Stimulated activated CD4-positive, alpha-beta T cell treated with anti-CD3 and anti-CD28 coated beads, Interleukin-15, amount 100 ng/mL, for 1 hour (primary cell): ENCODE data around the gene FAM89B.

Experiments
- DNase-seq, 2 donors: peaks; one replicate each; pipeline ENCODE4 v3.0.0-alpha.2; 2020; ENCODE audit warnings: low read depth in 1 of 2, low spot score in 1 of 2

Gene FAM89B

GRCh38 chr11:65573391-65574079 lies 1.2 kb downstream of the FAM89B start:
- DNase-seq: no peak

DNA sequence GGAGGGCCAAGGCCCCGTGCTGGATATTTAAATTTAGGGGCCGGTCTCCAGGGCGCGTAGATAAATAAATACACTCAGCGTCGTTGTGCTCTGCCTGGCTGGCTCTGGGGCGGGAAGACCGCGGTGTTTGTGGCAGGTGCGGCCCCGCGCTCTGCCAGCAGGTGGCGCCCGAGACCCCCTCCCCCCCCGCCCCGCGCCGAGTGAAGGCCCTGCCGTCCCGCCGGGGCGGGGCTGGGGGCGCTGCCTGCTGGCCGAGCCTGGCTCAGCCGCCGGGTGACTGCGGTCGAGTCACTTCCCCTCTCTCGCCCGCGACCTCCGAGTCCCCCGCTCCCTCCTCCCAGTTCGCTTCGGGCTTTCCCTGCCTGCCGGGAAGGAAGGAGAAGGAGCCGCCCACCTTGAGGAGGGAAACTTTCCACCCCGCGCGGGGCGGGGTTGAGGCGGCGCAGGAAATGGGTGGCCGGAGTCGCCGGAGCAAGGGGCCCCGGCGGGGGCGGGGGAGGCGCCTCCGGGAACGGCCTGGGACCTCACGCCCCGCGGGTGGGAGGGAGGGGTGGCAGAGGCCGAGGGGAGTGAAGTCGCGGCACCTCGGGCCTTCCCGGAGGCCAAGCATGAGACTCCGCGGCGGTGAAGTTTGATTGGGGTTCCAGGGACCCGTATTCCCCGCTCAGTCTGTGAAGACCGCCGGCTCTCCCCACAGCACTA lies 1.9 kb downstream of the FAM89B start:
- DNase-seq: peak; percentile 77 to 80

DNA sequence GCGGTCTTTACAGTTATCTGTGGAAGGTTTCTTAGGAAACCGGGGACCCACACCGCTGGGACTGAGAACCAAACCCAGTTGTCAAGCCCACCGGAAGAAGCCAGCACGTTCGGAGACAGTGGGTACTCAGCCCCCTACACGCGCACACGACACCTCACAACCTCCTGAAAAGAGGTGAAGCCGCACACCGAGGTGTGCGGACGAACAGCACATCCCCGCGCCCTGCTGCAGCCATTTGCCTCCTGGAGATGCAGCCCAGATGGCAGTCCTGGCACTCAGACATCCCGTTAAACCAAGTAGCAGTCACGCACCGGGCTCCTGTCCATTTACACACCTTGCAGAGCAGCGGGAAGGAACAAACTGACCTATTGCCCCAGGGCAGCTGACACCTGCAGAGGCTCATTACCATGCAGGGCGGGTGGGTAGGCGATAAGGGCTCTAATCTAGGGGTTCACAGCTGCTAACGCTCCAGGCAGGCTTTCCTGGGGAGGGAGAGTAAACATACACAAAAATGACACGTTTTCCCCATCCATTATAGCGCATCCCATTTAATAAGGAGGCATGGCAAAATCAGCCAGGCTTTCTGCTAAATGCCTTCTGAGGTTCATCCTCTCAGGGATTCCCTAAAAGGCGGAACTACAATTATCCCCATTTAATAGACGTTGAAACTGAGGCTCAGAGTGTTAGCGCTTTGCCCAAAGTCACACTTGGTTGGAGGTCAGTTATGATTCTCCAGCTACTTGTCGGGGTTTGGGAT lies 2.7 kb downstream of the FAM89B start:
- DNase-seq: no peak

- peak; percentile 57 to 74 for DNase-seq
Measured at GRCh38 chr11:65575568-65576231, 3.4 kb downstream of the FAM89B start, which contains the start of gene EHBP1L1. Gene EHBP1L1 (plus strand): TSS chr11:65576053. CDS start chr11:65576303, 250 bp downstream.

DNA sequence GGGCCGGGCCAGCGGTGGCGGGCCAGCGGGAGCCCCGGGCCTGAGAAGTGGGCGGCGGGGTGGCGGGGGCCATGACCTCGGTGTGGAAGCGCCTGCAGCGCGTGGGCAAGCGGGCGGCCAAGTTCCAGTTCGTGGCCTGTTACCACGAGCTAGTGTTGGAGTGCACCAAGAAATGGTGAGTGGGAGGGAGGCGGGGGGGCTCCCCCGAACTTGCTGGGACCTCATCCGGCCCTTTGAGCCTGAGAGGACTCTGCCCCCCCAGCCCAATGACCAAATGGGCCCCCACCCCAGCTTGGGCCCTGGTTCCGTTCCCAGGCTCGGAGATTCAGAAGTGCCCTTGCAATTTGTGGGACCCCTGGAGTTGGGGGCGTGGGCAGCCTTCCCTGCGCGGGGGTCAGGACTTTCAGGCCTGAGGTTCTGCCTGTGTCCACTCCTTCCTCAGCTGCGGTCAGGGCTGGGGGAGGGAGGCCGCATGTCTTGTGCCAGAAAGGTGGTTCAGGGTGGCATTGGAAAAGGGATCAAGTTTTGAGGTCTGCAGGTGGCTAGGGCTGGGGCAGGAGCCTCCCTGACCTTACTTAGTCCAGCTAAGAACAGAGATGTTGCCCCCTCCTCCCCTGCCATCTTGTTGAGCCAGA lies 4.0 kb downstream of the FAM89B start:
- no peak for DNase-seq

DNA sequence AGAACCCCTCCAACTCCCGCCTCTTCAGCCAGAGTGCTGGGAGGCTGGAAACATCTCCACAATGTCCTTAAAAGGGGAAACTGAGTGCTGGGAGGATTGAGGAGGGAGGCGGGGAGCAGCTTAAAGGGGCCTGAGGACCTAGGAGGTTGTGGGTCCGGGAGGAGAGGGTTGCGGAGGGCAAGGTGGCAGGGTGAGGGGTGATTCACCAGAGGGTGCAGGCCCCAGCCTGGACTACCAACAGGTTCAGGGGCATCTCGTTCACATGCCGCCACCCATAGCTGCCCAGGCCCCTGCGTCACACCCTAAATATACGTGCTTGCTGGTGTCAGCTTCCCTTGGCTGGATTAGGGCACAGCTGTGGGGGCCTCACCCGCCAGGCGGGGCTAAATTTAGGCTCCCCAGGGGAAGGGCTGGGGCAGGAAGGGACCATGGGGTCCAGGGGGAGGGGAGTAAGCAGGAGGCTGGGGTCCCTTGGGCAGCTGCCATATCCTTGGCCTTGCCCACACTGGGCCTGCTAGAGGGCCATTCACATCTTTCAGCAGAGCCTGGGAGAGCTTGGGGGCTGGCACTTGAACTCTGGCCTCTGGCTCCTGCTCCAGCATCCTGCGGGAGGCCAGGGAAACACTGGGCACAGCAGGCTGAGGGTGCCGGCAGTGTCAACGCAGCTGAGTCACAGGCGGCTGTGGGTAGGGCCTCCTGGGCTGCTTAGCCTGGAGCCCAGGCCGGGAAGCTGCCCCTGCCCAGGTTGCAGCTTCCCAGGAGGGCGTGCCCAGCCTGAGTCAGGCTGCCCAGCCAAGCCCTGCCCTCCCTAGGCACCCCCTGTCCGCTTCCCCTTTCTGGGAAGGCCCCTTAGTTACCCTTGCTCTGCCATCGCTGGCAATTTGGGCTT lies 4.8 kb downstream of the FAM89B start:
- DNase-seq: no peak

DNA sequence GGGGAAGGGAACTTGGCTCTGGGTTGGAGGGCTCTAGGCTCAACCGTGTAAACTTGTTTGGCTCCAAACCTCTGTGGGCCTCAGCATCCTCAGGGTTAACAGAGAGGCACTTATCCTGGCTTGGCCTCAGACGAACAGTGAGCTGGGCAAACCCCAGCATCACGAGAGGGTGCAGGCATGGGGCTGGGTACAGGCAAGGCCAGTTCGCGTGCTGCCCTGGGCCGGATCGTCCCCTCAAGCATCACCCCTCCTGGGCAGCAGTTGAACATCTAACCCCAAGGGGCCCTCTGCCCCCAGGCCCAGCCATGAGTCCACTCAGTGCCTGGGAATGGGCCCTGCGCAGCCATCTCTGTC lies 5.4 kb downstream of the FAM89B start:
- no peak for DNase-seq

DNA sequence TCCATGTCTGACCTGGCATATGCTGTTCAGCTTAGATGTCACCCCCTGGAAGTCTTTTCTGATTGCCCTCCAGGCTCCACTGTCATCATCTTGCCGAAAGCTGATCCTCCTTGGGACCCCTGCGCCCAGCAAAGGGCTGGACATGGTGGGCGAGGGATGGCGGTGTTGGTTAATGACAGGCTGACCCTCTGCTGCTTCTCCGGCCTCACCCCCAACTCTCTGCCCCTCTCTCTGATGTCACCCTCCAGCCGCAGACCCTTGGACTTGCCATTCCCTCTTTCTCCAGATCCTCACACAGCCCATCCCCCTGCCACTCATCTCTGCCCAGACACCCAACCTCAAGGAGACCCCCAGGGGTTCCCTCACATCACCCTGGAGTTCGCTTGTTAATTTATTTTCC lies 5.8 kb downstream of the FAM89B start:
- DNase-seq: no peak

DNA sequence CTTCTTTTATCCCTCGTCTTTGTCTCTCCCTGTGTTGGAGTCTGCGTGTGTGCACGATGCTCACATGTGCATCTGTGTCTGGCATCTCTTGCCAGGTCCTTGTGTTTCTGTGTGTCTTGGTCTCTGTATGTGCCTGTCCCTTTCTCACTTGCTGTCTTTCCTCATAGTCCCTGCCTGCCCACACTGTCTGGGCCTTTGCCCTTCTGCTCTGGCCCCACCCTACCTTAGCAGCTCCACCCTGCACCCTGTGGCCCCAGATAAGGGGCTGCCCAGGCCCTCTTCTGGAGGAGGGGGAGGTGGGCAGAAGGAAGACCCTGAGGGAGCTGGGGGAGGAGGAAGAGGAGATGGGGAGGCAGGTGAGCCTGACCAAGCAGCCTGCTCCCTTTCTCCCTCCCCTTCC lies 6.3 kb downstream of the FAM89B start:
- DNase-seq: no peak

- no peak for DNase-seq
Measured at GRCh38 chr11:65579291-65579690, 7.0 kb downstream of the FAM89B start.

GRCh38 chr11:65580031-65580692 lies 7.8 kb downstream of the FAM89B start:
- DNase-seq: no peak

GRCh38 chr11:65580756-65581155 lies 8.4 kb downstream of the FAM89B start:
- no peak for DNase-seq

GRCh38 chr11:65581928-65582327 lies 9.6 kb downstream of the FAM89B start:
- no peak for DNase-seq

GRCh38 chr11:65583589-65583988 lies 11.3 kb downstream of the FAM89B start:
- no peak for DNase-seq

DNA sequence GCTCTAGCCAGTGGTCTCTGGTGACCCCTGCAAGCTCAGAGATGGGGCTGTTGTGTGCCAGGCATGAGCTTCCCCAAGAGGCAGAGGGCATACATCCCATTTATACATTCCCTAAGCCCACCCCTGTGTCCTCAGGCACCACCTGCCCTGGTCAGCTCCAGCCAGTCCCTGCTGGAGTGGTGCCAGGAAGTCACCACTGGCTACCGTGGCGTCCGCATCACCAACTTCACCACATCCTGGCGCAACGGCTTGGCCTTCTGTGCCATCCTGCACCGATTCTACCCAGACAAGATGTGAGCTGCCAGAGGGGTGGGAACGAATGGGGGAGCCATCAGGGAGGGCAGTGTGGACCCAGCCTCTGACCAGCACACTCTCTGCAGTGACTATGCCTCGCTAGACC lies 11.8 kb downstream of the FAM89B start:
- no peak for DNase-seq

GRCh38 chr11:65584723-65585171 lies 12.4 kb downstream of the FAM89B start:
- no peak for DNase-seq

GRCh38 chr11:65585396-65586246 lies 13.3 kb downstream of the FAM89B start:
- no peak for DNase-seq

- DNase-seq: no peak
Measured at GRCh38 chr11:65586247-65586630, 13.9 kb downstream of the FAM89B start.

DNA sequence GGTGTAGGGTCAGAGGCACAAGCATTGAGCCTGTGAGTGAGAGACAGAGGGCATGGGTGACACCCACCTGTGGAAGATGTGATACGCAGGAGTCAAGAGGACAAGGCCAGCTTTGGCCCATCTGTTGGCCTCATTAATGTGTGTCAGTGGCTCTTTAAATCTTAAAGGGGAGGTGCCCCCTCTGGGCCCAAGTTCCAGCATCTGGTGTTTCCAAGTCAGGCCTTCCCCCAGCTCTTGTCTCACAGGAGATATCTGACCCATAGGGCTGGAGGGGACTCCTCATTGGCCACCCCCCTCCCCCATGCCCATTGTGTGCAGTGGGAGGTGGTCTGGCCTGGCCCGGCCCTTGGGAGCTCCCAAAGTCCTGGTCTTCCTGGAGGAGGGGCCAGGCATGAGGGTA lies 14.3 kb downstream of the FAM89B start:
- no peak for DNase-seq
